Cardiac fibroblast (primary cell): ENCODE data around the gene SCAI.

Source experiments
- DNase-seq, 2 donors: peaks; one replicate each; pipeline versions ENCODE4 v3.0.0 to v3.0.0-alpha.2; 2010; ENCODE audit warnings: low read depth in 2 of 2
- H3K4me3 ChIP-seq, 2 donors: replicated peaks in 1 of 2; 1 replicate in 1 of 2; 2 replicates in 1 of 2; pipeline ENCODE4 v1.5.1; 2011; ENCODE audit warnings: low read depth in 2 of 2, low read length in 2 of 2, mild to moderate bottlenecking in 2 of 2, moderate library complexity in 1 of 2
- CTCF ChIP-seq: IDR thresholded peaks from one replicate; pipeline ENCODE4 v1.5.1; 2011; ENCODE audit warnings: low read depth, mild to moderate bottlenecking, low read length, inconsistent platforms

The SCAI gene

GRCh38 chr9:125161284-125161918 is 18.1 kb upstream of the SCAI start:
- H3K4me3 ChIP-seq, result no peak overlapping the region
- no peak for TF ChIP-seq CTCF
- DNase-seq, result peak; percentile 70 to 76

- DNase-seq, result no peak
- no peak overlapping the region for H3K4me3 ChIP-seq
- TF ChIP-seq CTCF, result no peak
Measured at GRCh38 chr9:125160750-125161149, 17.4 kb upstream of the SCAI start.

GRCh38 chr9:125156551-125156950 is 13.2 kb upstream of the SCAI start:
- TF ChIP-seq CTCF, result no peak
- H3K4me3 ChIP-seq, result no peak overlapping the region
- no peak for DNase-seq

GRCh38 chr9:125153712-125154367 is 10.5 kb upstream of the SCAI start:
- no peak overlapping the region for H3K4me3 ChIP-seq
- DNase-seq, result no peak
- no peak for TF ChIP-seq CTCF

- no peak for TF ChIP-seq CTCF
- no peak for DNase-seq
- no peak overlapping the region for H3K4me3 ChIP-seq
Measured at GRCh38 chr9:125151730-125152129, 8.4 kb upstream of the SCAI start.

- DNase-seq, result no peak
- H3K4me3 ChIP-seq, result no peak overlapping the region
- no peak for TF ChIP-seq CTCF
Measured at GRCh38 chr9:125150349-125151245, 7.3 kb upstream of the SCAI start.
